Fibroblast of pulmonary artery (primary cell): ENCODE data around the gene SLC10A7.

Experiments used
- DNase-seq: peaks from one replicate; pipeline ENCODE4 v3.0.0-alpha.2; 2010; ENCODE audit warnings: low read depth
- H3K4me3 ChIP-seq: replicated peaks from 2 replicates; pipeline ENCODE4 v1.5.1; 2011; ENCODE audit warnings: low read depth, mild to moderate bottlenecking, control low read depth, low read length, moderate library complexity
- TF ChIP-seq, protein P1 (sequence below): IDR thresholded peaks from 2 replicates; pipeline ENCODE4 v1.5.1; 2011; ENCODE audit warnings: mild to moderate bottlenecking, control low read depth, low read length, inconsistent platforms; ENCODE audit errors: missing control alignments

The SLC10A7 gene

DNA sequence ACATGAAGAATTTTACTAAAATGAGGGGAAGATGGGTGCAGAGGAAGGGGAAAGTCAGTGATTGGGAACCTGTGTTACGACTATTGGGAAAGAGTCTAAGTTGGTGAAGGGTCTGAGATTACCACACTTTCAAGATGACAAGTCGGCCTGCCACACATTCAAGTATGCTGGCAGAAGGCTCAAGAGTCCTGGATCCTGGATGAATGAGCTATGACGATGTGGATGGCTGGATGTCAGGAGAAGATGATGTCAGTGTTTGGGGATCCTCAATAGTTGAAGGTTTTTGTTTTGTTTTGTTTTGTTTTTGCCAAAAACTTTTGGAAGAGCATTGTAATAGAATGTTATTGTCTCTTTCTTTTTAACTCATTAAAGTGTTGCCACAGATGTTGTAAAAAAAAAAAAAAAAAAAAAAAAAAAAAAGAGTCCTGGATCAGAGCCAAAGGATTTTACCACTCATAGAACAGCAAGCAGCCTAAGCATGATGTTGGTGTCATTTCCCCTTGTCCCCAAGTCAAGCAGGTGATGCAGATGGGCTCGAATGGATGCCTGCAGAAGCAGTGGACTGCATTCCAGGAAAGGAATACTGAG, 186.8 kb downstream of the SLC10A7 start:
- TF ChIP-seq, protein P1, sequence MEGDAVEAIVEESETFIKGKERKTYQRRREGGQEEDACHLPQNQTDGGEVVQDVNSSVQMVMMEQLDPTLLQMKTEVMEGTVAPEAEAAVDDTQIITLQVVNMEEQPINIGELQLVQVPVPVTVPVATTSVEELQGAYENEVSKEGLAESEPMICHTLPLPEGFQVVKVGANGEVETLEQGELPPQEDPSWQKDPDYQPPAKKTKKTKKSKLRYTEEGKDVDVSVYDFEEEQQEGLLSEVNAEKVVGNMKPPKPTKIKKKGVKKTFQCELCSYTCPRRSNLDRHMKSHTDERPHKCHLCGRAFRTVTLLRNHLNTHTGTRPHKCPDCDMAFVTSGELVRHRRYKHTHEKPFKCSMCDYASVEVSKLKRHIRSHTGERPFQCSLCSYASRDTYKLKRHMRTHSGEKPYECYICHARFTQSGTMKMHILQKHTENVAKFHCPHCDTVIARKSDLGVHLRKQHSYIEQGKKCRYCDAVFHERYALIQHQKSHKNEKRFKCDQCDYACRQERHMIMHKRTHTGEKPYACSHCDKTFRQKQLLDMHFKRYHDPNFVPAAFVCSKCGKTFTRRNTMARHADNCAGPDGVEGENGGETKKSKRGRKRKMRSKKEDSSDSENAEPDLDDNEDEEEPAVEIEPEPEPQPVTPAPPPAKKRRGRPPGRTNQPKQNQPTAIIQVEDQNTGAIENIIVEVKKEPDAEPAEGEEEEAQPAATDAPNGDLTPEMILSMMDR: no peak
- no peak for DNase-seq
- no peak overlapping the region for H3K4me3 ChIP-seq

DNA sequence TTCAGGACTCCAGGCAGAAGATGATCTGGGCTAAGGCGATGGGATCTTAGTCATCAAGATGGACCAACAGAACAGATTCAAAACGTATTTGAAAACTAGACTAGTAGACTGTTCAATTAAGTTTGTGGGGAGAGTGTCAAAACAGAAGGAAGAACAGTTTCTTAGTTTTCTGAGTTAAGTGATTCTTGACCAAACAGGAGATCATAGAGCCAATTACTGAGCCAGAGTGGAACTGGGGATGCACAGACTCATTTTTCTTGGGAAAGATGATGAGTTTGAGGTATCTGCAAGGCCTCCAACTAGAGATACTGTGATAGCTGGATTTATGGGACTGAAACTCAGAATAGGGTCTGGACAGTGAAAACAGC, 187.9 kb downstream of the SLC10A7 start:
- no peak overlapping the region for H3K4me3 ChIP-seq
- DNase-seq: no peak
- TF ChIP-seq, protein P1: no peak

DNA sequence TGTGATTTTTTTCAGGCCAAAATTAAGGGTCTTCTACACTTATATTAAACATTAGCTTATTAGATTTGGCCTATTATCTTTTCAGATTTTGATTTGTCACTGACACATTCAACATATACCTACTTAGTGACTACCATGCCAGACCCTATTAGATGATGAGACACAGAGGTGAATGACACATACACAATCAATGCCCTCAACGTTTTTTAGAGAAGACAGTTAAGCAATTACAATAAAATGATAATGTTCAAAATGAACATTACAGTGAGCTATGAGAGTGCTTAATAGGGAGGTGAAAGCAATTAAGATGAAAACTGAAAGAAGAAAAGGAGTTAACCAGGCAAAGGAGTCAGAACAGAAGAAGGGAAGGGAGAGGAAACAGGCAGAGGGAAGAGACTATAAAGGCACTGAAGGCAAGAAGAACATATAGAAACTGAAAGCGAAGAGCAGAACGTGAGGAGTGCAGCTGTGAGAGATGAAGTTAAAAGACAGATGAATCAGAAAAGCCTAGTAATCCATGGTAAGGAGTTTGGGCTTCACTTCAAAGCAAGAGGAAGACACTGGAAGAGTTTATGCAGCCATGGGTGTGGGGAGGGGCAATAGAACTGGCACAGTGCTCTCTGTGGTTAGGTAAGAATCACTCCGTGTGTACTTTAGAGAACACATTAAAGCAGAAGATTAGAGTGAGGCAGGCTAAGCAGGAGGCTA, 188.4 kb downstream of the SLC10A7 start:
- TF ChIP-seq, protein P1: no peak
- H3K4me3 ChIP-seq: no peak overlapping the region
- DNase-seq: peak; percentile 43

DNA sequence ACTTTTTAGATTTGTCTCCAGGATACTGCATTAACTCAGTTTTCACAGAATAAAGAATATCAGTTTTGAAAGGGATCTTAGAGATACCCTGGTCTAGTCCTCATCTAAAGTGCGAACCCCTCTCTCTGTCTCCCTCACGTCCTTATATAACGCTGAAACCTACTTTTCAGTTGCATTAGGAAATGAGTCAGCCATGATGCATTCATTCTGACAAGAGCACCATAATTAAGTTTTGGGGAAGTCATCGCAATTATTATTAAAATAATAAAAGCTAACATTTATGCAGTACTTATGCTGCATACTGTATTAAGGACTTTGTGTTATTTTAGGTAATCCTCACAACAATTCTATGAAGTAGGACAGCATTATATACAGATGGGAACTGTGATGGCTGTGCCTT, 191.3 kb downstream of the SLC10A7 start:
- TF ChIP-seq, protein P1: no peak
- no peak overlapping the region for H3K4me3 ChIP-seq
- peak; percentile 29 for DNase-seq

DNA sequence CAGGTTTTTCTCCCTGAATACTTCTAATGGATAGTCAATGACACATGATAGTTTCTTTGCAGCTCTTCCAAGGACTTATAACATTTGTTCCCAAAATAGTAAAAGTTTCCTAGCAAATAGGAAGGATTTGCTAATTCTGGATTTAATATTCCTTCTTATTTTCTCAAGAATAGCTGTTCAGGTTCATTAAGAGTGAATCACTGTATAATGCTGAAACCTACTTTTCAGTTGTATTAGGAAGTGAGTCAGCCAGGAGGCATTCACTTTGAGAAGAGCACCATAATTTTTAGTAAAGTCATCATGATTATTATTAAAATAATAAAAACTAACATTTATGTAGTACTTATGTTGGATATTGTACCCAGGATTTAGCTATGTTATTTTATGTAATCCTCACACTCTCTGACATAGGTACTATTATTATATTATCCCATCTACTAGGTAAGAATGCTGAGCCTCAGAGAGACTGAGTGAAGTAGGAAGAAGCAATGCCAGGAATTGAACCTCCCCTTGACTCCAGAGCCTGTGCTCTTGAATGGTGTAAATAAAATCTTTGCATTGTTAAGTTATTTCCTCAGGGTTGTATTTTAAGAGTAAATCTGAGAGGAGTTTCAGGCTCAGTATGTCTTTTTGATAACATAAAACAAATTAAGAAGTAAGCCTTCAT, 192.6 kb downstream of the SLC10A7 start:
- H3K4me3 ChIP-seq: no peak overlapping the region
- TF ChIP-seq, protein P1: no peak
- peak; percentile 83 for DNase-seq

DNA sequence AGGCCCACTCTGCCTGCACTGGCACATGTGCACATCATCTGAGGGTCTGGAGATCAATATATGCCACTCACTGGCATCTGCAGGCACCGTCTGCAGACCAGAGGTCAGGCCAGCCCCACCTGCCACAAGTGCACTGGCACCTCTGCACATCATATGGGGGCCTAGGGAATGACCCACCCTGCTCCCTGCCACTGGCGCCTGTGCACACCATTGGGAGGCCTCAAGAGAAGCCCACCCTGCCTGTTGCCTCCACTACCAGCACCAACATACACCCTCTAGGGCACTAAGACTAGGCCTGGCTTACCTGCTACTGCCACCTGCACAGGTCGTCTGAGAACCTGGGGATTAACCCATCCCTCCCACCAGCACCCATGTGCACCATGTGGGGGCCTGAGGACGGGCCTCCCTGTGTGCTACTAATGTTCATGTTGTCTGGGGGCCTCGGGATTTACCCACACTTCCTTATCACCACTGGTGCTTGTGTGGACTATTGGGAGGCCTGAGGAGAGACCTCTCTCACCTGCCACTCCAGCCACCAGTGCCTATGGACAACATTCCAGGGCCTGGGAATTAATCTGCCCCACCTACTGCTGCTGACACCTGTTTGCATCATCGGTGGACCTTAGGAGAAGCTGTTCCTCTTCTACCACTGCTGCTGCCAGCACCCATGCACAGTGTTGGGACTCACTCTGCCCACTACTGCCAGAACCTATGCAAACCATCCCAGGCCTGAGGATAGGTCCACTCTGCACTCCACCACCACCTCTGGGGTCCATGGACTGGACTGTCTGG, 193.7 kb downstream of the SLC10A7 start:
- no peak overlapping the region for H3K4me3 ChIP-seq
- DNase-seq: no peak
- TF ChIP-seq, protein P1: no peak
